ENCODE data around the gene RETREG2. TPM values are rescaled to one million over a fixed set of nuclear protein-coding genes. Genes with fewer than 3 reads are reported as not detected.

The RETREG2 gene
- total RNA-seq, 1 experiment from 2014 or later, result 59.5 TPM

GRCh38 chr2:219173176-219173575 is 4.9 kb upstream of the RETREG2 start:
- peaks cover 28% of the 10 kb centered on the region for H3K4me1 Mint-ChIP-seq (ENCODE audit: low read depth, unreplicated experiment)
- no peak overlapping the region for H3K4me3 ChIP-seq (ENCODE audit: low read depth, low read length)
- intact Hi-C loops (cut with micrococcal nuclease; ENCODE audit: unreplicated experiment), result no loop called here
- peaks cover 31% of the 10 kb centered on the region for H3K36me3 Mint-ChIP-seq (ENCODE audit: insufficient read depth, unreplicated experiment)
- peaks cover 12% of the 10 kb centered on the region for H3K36me3 ChIP-seq (ENCODE audit: control insufficient read depth, insufficient read depth, low read length)
- H3K4me3 Mint-ChIP-seq (ENCODE audit: unreplicated experiment), result no peak overlapping the region
- CTCF ChIA-PET, result interaction anchor here (1.1 kb wide), 1 partner anchor 143 kb away, joined by 3 read pairs; no protein-coding TSS in a partner anchor
- no peak overlapping the region for H3K27ac Mint-ChIP-seq (ENCODE audit: unreplicated experiment)
- DNase-seq, result no peak
- H3K9me3 ChIP-seq, result no peaks in the 10 kb centered on the region
- no peaks in the 10 kb centered on the region for H3K27me3 ChIP-seq (replicated peaks; ENCODE audit: control insufficient read depth, insufficient read depth, low read length)
- TF ChIP-seq CTCF (IDR thresholded peaks at IDR 0.05; ENCODE audit: insufficient read depth in 1 of 2, low read depth in 1 of 2, low read length in 1 of 2, severe bottlenecking in 1 of 2, unreplicated experiment in 1 of 2), result no peak
- POLR2A ChIA-PET, result no interaction called here
- no TSS peak for BruUV-seq (replicated peaks)
- no peaks in the 10 kb centered on the region for H3K9me3 Mint-ChIP-seq (ENCODE audit: unreplicated experiment)
- H3K4me1 ChIP-seq, result peaks cover 21% of the 10 kb centered on the region
- H3K27me3 Mint-ChIP-seq (ENCODE audit: insufficient read depth, unreplicated experiment), result no peaks in the 10 kb centered on the region

GRCh38 chr2:219174146-219174545 is 3.9 kb upstream of the RETREG2 start:
- Mint-ChIP-seq H3K9me3 (ENCODE audit: unreplicated experiment) (no peaks in the 10 kb centered on the region), H3K4me3 (ENCODE audit: unreplicated experiment) (peak overlapping the region; percentile 9), H3K36me3 (ENCODE audit: insufficient read depth, unreplicated experiment) (peaks cover 38% of the 10 kb centered on the region), H3K27me3 (ENCODE audit: insufficient read depth, unreplicated experiment) (no peaks in the 10 kb centered on the region), H3K27ac (ENCODE audit: unreplicated experiment) (no peak overlapping the region), H3K4me1 (ENCODE audit: low read depth, unreplicated experiment) (peaks cover 33% of the 10 kb centered on the region)
- Histone ChIP-seq H3K9me3 (no peaks in the 10 kb centered on the region), H3K36me3 (ENCODE audit: control insufficient read depth, insufficient read depth, low read length) (peaks cover 12% of the 10 kb centered on the region), H3K4me3 (ENCODE audit: low read depth, low read length) (no peak overlapping the region), H3K27me3 (replicated peaks; ENCODE audit: control insufficient read depth, insufficient read depth, low read length) (no peaks in the 10 kb centered on the region; the same call in 1 of the 2 replicates), H3K4me1 (peaks cover 25% of the 10 kb centered on the region)
- BruUV-seq (replicated peaks), result no TSS peak
- POLR2A ChIA-PET, result no interaction called here
- CTCF ChIA-PET, result no interaction called here
- intact Hi-C loops (cut with micrococcal nuclease; ENCODE audit: unreplicated experiment), result no loop called here
- TF ChIP-seq CTCF (IDR thresholded peaks at IDR 0.05; ENCODE audit: insufficient read depth in 1 of 2, low read depth in 1 of 2, low read length in 1 of 2, severe bottlenecking in 1 of 2, unreplicated experiment in 1 of 2), result no peak
- DNase-seq, result no peak

GRCh38 chr2:219174801-219175200 is 3.3 kb upstream of the RETREG2 start:
- H3K4me3 Mint-ChIP-seq (ENCODE audit: unreplicated experiment), result peak overlapping the region; percentile 9

More at GRCh38 chr2:219174801-219175200, 3.3 kb upstream of the RETREG2 start:
- POLR2A ChIA-PET, result no interaction called here
- H3K36me3 Mint-ChIP-seq (ENCODE audit: insufficient read depth, unreplicated experiment), result peaks cover 38% of the 10 kb centered on the region
- H3K9me3 Mint-ChIP-seq (ENCODE audit: unreplicated experiment), result no peaks in the 10 kb centered on the region
- CTCF ChIA-PET, result no interaction called here
- Histone ChIP-seq H3K4me3 (ENCODE audit: low read depth, low read length) (no peak overlapping the region), H3K27me3 (replicated peaks; ENCODE audit: control insufficient read depth, insufficient read depth, low read length) (no peaks in the 10 kb centered on the region; the same call in 1 of the 2 replicates), H3K9me3 (no peaks in the 10 kb centered on the region), H3K4me1 (peaks cover 27% of the 10 kb centered on the region), H3K36me3 (ENCODE audit: control insufficient read depth, insufficient read depth, low read length) (peaks cover 15% of the 10 kb centered on the region)
- TF ChIP-seq CTCF (IDR thresholded peaks at IDR 0.05; ENCODE audit: insufficient read depth in 1 of 2, low read depth in 1 of 2, low read length in 1 of 2, severe bottlenecking in 1 of 2, unreplicated experiment in 1 of 2), result no peak
- no peak for DNase-seq
- H3K27ac Mint-ChIP-seq (ENCODE audit: unreplicated experiment), result no peak overlapping the region
- no peaks in the 10 kb centered on the region for H3K27me3 Mint-ChIP-seq (ENCODE audit: insufficient read depth, unreplicated experiment)
- intact Hi-C loops (cut with micrococcal nuclease; ENCODE audit: unreplicated experiment), result loop anchor here (5.0 kb wide), 1 partner anchor 102 kb away; the partner anchor contains the start of gene DNAJB2
- H3K4me1 Mint-ChIP-seq (ENCODE audit: low read depth, unreplicated experiment), result peaks cover 28% of the 10 kb centered on the region
- BruUV-seq (replicated peaks), result no TSS peak
